H1 (cell line): ENCODE results near the gene TNS1. TPM values are rescaled to one million over a fixed set of nuclear protein-coding genes. Genes with fewer than 3 reads are reported as not detected.

Source experiments
- CTCF ChIA-PET: fragments of 300-600 bp; sonication (Branson Sonifier 250); formaldehyde crosslinking; loops from one replicate; lab custom pipeline; 2021; ENCODE audit not compliant: partially characterized antibody; lab: Charles Lee
- POLR2A ChIA-PET: fragments of 300-600 bp; sonication (Branson Sonifier 250); formaldehyde crosslinking; loops from one replicate; lab custom pipeline; 2021; ENCODE audit warnings: inconsistent platforms; ENCODE audit not compliant: partially characterized antibody; lab: Charles Lee
- DNase-seq, 2 experiments: peaks; one replicate each; pipeline versions ENCODE4 v3.0.0 to v3.0.0-alpha.2; 2010 to 2022; ENCODE audit warnings: low spot score in 2 of 2, low read depth in 1 of 2, mixed read lengths in 1 of 2
- FAIRE-seq: peaks from 2 replicates; lab custom pipeline; 2011; peaks lifted over from hg19 to GRCh38; lab: Jason Lieb, UNC
- H2AFZ ChIP-seq: 2 replicates; pipeline ENCODE4 v1.8.1; 2012; ENCODE audit warnings: low read length, inconsistent platforms
- H2AK5ac ChIP-seq: 2 replicates; pipeline ENCODE4 v1.6.1; 2013; ENCODE audit warnings: low read depth, low read length
- H2BK120ac ChIP-seq: replicated peaks from 2 replicates; pipeline ENCODE3; 2013; ENCODE audit warnings: low read depth, low read length, inconsistent platforms
- H2BK12ac ChIP-seq: 2 replicates; pipeline ENCODE4 v1.6.1; 2013; ENCODE audit warnings: low read depth, low read length
- H2BK15ac ChIP-seq: 2 replicates; pipeline ENCODE4 v1.6.1; 2013; ENCODE audit warnings: low read length
- H2BK20ac ChIP-seq: 2 replicates; pipeline ENCODE4 v1.6.1; 2013; ENCODE audit warnings: low read length
- H2BK5ac ChIP-seq: 2 replicates; pipeline ENCODE4 v1.6.1; 2013; ENCODE audit warnings: low read depth, low read length
- H3K14ac ChIP-seq: 2 replicates; pipeline ENCODE4 v1.6.1; 2013; ENCODE audit warnings: inconsistent platforms; ENCODE audit not compliant: insufficient read length
- H3K18ac ChIP-seq: 2 replicates; pipeline ENCODE4 v1.6.1; 2013; ENCODE audit warnings: low read length; ENCODE audit errors: extremely low read depth
- H3K23ac ChIP-seq: 2 replicates; pipeline ENCODE4 v1.6.1; 2013; ENCODE audit warnings: inconsistent platforms; ENCODE audit not compliant: insufficient read length
- H3K23me2 ChIP-seq: 2 replicates; pipeline ENCODE4 v1.6.1; 2013; ENCODE audit warnings: low read depth, low read length
- H3K27ac ChIP-seq: 2 replicates; pipeline ENCODE4 v1.6.1; 2011; ENCODE audit warnings: low read depth, low read length, inconsistent platforms
- H3K27me3 ChIP-seq, 4 experiments: replicated peaks in 1 of 4; 1 replicate in 1 of 4; 2 replicates in 3 of 4; pipeline versions ENCODE4 v1.6.1 to v1.8.1; 2011 to 2013; ENCODE audit warnings: low read length in 3 of 4, mild to moderate bottlenecking in 3 of 4, inconsistent platforms in 2 of 4, mixed read lengths in 2 of 4, moderate library complexity in 1 of 4; ENCODE audit not compliant: control insufficient read depth in 3 of 4, insufficient read depth in 3 of 4; ENCODE audit errors: extremely low read depth in 1 of 4
- H3K36me3 ChIP-seq, 4 experiments: 2 replicates each; pipeline versions ENCODE4 v1.6.1 to v1.8.1; 2011 to 2013; ENCODE audit warnings: mild to moderate bottlenecking in 4 of 4, low read length in 3 of 4, moderate library complexity in 2 of 4, control low read depth in 1 of 4, inconsistent platforms in 1 of 4; ENCODE audit not compliant: insufficient read depth in 4 of 4, control insufficient read depth in 2 of 4
- H3K4ac ChIP-seq: replicated peaks from 2 replicates; pipeline ENCODE3; 2013; ENCODE audit warnings: low read length, low read depth, mixed read lengths, inconsistent platforms; ENCODE audit not compliant: insufficient read length
- H3K4me1 ChIP-seq, 4 experiments: replicated peaks in 1 of 4; 1 replicate in 1 of 4; 2 replicates in 3 of 4; pipeline versions ENCODE4 v1.6.1 to v1.8.1; 2011 to 2013; ENCODE audit warnings: low read length in 3 of 4, inconsistent platforms in 2 of 4, mixed read lengths in 1 of 4; ENCODE audit not compliant: insufficient read depth in 4 of 4, control insufficient read depth in 3 of 4
- H3K4me2 ChIP-seq, 2 experiments: 2 replicates each; pipeline versions ENCODE4 v1.6.1 to v1.8.1; 2011 to 2013; ENCODE audit warnings: low read depth in 2 of 2, low read length in 2 of 2, control low read depth in 1 of 2, inconsistent platforms in 1 of 2, mild to moderate bottlenecking in 1 of 2; ENCODE audit not compliant: insufficient read depth in 1 of 2
- H3K4me3 ChIP-seq, 4 experiments: fragments of 200-600, 300-600 bp in 1 of 4; sonication (generic), shearing (Covaris generic), sonication (Bioruptor Twin) in 1 of 4; 2 replicates each; pipeline versions ENCODE4 v1.5.1 to v1.8.1; 2011 to 2016; ENCODE audit warnings: low read length in 4 of 4, low read depth in 3 of 4, control low read depth in 2 of 4, inconsistent platforms in 2 of 4, mild to moderate bottlenecking in 2 of 4, mixed read lengths in 1 of 4, moderate library complexity in 1 of 4; ENCODE audit not compliant: insufficient read depth in 2 of 4; ENCODE audit errors: extremely low read depth in 1 of 4
- H3K56ac ChIP-seq: replicated peaks from 2 replicates; pipeline ENCODE3; 2013; ENCODE audit warnings: low read depth, mild to moderate bottlenecking, mixed read lengths, low read length, inconsistent platforms; ENCODE audit not compliant: insufficient read length
- H3K79me1 ChIP-seq: 2 replicates; pipeline ENCODE4 v1.6.1; 2013; ENCODE audit warnings: low read depth, low read length, control low read depth
- H3K79me2 ChIP-seq, 2 experiments: 2 replicates each; pipeline versions ENCODE4 v1.6.1 to v1.8.1; 2012 to 2013; ENCODE audit warnings: low read length in 2 of 2, mild to moderate bottlenecking in 2 of 2, inconsistent platforms in 1 of 2; ENCODE audit not compliant: insufficient read depth in 2 of 2, control insufficient read depth in 1 of 2
- H3K9ac ChIP-seq, 4 experiments: replicated peaks in 1 of 4; 1 replicate in 1 of 4; 2 replicates in 3 of 4; pipeline versions ENCODE4 v1.6.1 to v1.8.1; 2011 to 2013; ENCODE audit warnings: low read depth in 3 of 4, low read length in 3 of 4, control low read depth in 2 of 4, mild to moderate bottlenecking in 2 of 4, moderate library complexity in 2 of 4, inconsistent platforms in 1 of 4; ENCODE audit errors: extremely low read depth in 1 of 4
- H3K9me3 ChIP-seq, 2 experiments: 2 replicates each; pipeline versions ENCODE4 v1.6.1 to v1.8.1; 2012 to 2013; ENCODE audit warnings: mild to moderate bottlenecking in 2 of 2, moderate library complexity in 2 of 2, control low read depth in 1 of 2, inconsistent platforms in 1 of 2, low read depth in 1 of 2, low read length in 1 of 2, mixed read lengths in 1 of 2; ENCODE audit not compliant: insufficient read depth in 2 of 2
- H4K20me1 ChIP-seq, 2 experiments: replicated peaks in 1 of 2; 2 replicates each; pipeline versions ENCODE3 to v1.8.1; 2011 to 2013; ENCODE audit warnings: inconsistent platforms in 2 of 2, low read length in 2 of 2, mild to moderate bottlenecking in 1 of 2; ENCODE audit not compliant: insufficient read depth in 2 of 2, control insufficient read depth in 1 of 2
- H4K5ac ChIP-seq: 2 replicates; pipeline ENCODE4 v1.6.1; 2013; ENCODE audit warnings: low read length, low read depth, mixed read lengths, inconsistent platforms; ENCODE audit not compliant: insufficient read length
- H4K8ac ChIP-seq: 2 replicates; pipeline ENCODE4 v1.8.0; 2013; ENCODE audit warnings: mild to moderate bottlenecking, moderate library complexity, low read length, inconsistent platforms; ENCODE audit not compliant: insufficient read depth; ENCODE audit errors: extremely low read depth
- H4K91ac ChIP-seq: replicated peaks from 2 replicates; pipeline ENCODE3; 2013; ENCODE audit warnings: low read length, mixed read lengths, inconsistent platforms; ENCODE audit not compliant: insufficient read length
- BRCA1 ChIP-seq: IDR thresholded peaks from 2 replicates; pipeline ENCODE4 v1.6.1; 2012; ENCODE audit warnings: low read depth, low read length, improper control_type of control experiment
- CBX5 ChIP-seq: fragments of 300-800, 300-1000 bp; sonication (generic); IDR thresholded peaks from 2 replicates; pipeline ENCODE4 v1.7.1; 2016; ENCODE audit warnings: antibody characterized with exemption, low read length, low read depth
- CBX8 ChIP-seq: fragments of 300-800, 300-1000 bp; sonication (generic); IDR thresholded peaks from 2 replicates; pipeline ENCODE4 v1.7.1; 2016; ENCODE audit warnings: low read depth, low read length, borderline replicate concordance
- CHD1 ChIP-seq: IDR thresholded peaks from 2 replicates; pipeline ENCODE4 v1.6.1; 2012; ENCODE audit warnings: low read depth, low read length, improper control_type of control experiment
- CTBP2 ChIP-seq: IDR thresholded peaks from 2 replicates; pipeline ENCODE4 v1.7.0; 2011; ENCODE audit warnings: borderline replicate concordance, mild to moderate bottlenecking, moderate library complexity, mixed read lengths, low read length; ENCODE audit not compliant: insufficient read depth, insufficient read length
- EP300 ChIP-seq, 2 experiments: IDR thresholded peaks; 1 replicate in 1 of 2; 2 replicates in 1 of 2; pipeline ENCODE4 v1.6.1; 2011 to 2012; ENCODE audit warnings: low read depth in 2 of 2, low read length in 2 of 2, mild to moderate bottlenecking in 2 of 2, borderline replicate concordance in 1 of 2, inconsistent platforms in 1 of 2, moderate library complexity in 1 of 2
- GTF2F1 ChIP-seq: IDR thresholded peaks from 2 replicates; pipeline ENCODE4 v1.6.1; 2012; ENCODE audit warnings: low read depth, low read length, improper control_type of control experiment, borderline replicate concordance
- JUN ChIP-seq: IDR thresholded peaks from 2 replicates; pipeline ENCODE4 v1.6.1; 2011; ENCODE audit warnings: low read depth, mild to moderate bottlenecking, improper control_type of control experiment, low read length
- KDM4A ChIP-seq: IDR thresholded peaks from one replicate; pipeline ENCODE4 v1.7.1; 2012; ENCODE audit warnings: low read depth, mild to moderate bottlenecking, moderate library complexity, low read length, inconsistent platforms; ENCODE audit not compliant: severe bottlenecking
- MAFK ChIP-seq: IDR thresholded peaks from 2 replicates; pipeline ENCODE4 v1.6.1; 2012; ENCODE audit warnings: low read depth, mild to moderate bottlenecking, improper control_type of control experiment, low read length
- NRF1 ChIP-seq: IDR thresholded peaks from 2 replicates; pipeline ENCODE4 v1.6.1; 2011; ENCODE audit warnings: mild to moderate bottlenecking, low read depth, low read length, improper control_type of control experiment
- SAP30 ChIP-seq: fragments of 300-600 bp; sonication (generic); IDR thresholded peaks from 2 replicates; pipeline ENCODE4 v1.7.1; 2012; ENCODE audit warnings: low read length, moderate library complexity, mild to moderate bottlenecking, inconsistent platforms; ENCODE audit not compliant: insufficient read depth, insufficient replicate concordance
- SP4 ChIP-seq: IDR thresholded peaks from 2 replicates; pipeline ENCODE4 v1.6.1; 2012; ENCODE audit warnings: low read length, inconsistent platforms
- TAF1 ChIP-seq: IDR thresholded peaks from 2 replicates; pipeline ENCODE4 v1.6.1; 2011; ENCODE audit warnings: mild to moderate bottlenecking, low read depth, low read length
- YY1 ChIP-seq: IDR thresholded peaks from 2 replicates; pipeline ENCODE4 v1.6.1; 2011; ENCODE audit warnings: low read depth, mild to moderate bottlenecking, low read length
- WGBS, 2 experiments: shearing (Covaris generic) in 1 of 2; methylation state at CpG; one replicate each; pipeline versions ENCODE4 v1.1.6 to v1.1.7; 2013 to 2015; ENCODE audit warnings: low lambda C conversion rate in 2 of 2, mixed read lengths in 2 of 2, inconsistent platforms in 1 of 2, low coverage in 1 of 2, missing lambda C conversion rate in 1 of 2; ENCODE audit not compliant: insufficient replicate concordance in 2 of 2, insufficient coverage in 1 of 2, insufficient read length in 1 of 2; ENCODE audit errors: extremely low coverage in 1 of 2, missing lambda C conversion rate in 1 of 2; 5-methylcytosine and 5-hydroxymethylcytosine counted together
- polyA plus RNA-seq, 7 experiments: library from polyadenylated mRNA; depleted of rRNA in 3 of 7; stranded (reverse) in 5 of 7; unstranded in 2 of 7; fragments of >200 nt in 5 of 7; fragments of 200-250 nt in 2 of 7; gene quantifications; 1 replicate in 5 of 7; 2 replicates in 1 of 7; 4 replicates in 1 of 7; pipeline versions ENCODE4 v1.2.1 to v1.2.3, GENCODE V29; 2011 to 2013; ENCODE audit warnings: missing spikeins in 2 of 7, mixed read lengths in 2 of 7
- total RNA-seq: library from RNA; stranded (reverse); fragmentation: NEBNext Ultra II Directional; extraction: Animal tissue kit (Norgen Biotek cat#: 25700); gene quantifications from 2 replicates; pipeline ENCODE4 v1.2.1, GENCODE V29; 2021

The TNS1 gene
- total and polyA plus RNA-seq, 2 of the 8 experiments (the other 6 are each of a cell fraction or from before 2014, with no cell fraction given): 1.5 to 5.1 TPM

DNA sequence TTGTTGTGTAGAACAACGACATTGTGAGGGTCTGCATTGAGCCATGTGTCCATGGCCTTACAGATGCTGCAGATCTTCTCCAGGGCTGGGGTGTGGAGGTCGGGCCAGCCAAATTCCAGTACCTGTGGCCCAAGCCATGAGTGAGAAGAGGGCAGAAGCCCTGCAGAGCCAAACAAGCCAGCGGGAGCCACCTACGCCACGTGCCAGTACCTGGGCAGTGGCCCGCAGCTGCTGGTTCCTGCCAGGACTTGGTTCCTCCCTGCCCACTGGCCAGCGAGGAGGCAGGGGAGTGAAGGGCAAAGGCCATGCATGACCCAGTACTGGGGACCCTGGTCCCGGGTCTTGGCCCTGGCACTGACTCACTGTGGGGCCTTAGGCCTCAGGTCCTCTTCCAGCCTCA, 109.4 kb downstream of the TNS1 start:
- no peaks in the 10 kb centered on the region for H3K9me3 ChIP-seq
- H2AK5ac ChIP-seq: no peak overlapping the region
- H2BK120ac ChIP-seq: no peak overlapping the region
- H3K56ac ChIP-seq: no peak overlapping the region
- H2BK15ac ChIP-seq: no peak overlapping the region
- H4K8ac ChIP-seq: no peak overlapping the region
- H3K9ac ChIP-seq: no peak overlapping the region
- H3K23me2 ChIP-seq: no peaks in the 10 kb centered on the region
- no peak overlapping the region for H3K27ac ChIP-seq
- no peak overlapping the region for H2BK20ac ChIP-seq
- no peak overlapping the region for H2AFZ ChIP-seq
- no peak overlapping the region for H3K23ac ChIP-seq
- H3K18ac ChIP-seq: no peak overlapping the region
- DNase-seq: no peak
- H4K5ac ChIP-seq: no peak overlapping the region
- no peaks in the 10 kb centered on the region for H3K4me1 ChIP-seq
- no peaks in the 10 kb centered on the region for H3K79me2 ChIP-seq
- no peak overlapping the region for H2BK12ac ChIP-seq
- POLR2A ChIA-PET: no interaction called here
- no peaks in the 10 kb centered on the region; a peak in 1 of 7 replicates for H3K27me3 ChIP-seq
- no peak overlapping the region for H3K14ac ChIP-seq
- H3K36me3 ChIP-seq: no peaks in the 10 kb centered on the region
- CTCF ChIA-PET: interaction anchor here (0.7 to 14.9 kb wide), 12 partner anchors 12 to 170 kb away, joined by 3 to 207 read pairs (median 4); no protein-coding TSS in a partner anchor
- H3K4me3 ChIP-seq: no peak overlapping the region
- no peaks in the 10 kb centered on the region for H3K79me1 ChIP-seq
- H3K4ac ChIP-seq: no peak overlapping the region
- FAIRE-seq: no peak
- H4K91ac ChIP-seq: no peak overlapping the region
- no peaks in the 10 kb centered on the region for H4K20me1 ChIP-seq
- H2BK5ac ChIP-seq: no peak overlapping the region
- H3K4me2 ChIP-seq: no peak overlapping the region
- 81% methylated on average over 8 of the region's 8 CpGs; no CpG with 5 or more reads in 1 of the 2 experiments for WGBS, 2 experiments
- TF ChIP-seq JUN: no peak
- no peak for TF ChIP-seq EP300 (IDR thresholded peaks at IDR 0.05; ENCODE audit: borderline replicate concordance in 1 of 2, low read depth in 2 of 2, low read length in 2 of 2)
- no peak for TF ChIP-seq CHD1
- no peak for TF ChIP-seq NRF1
- no peak for TF ChIP-seq CBX5
- no peak for TF ChIP-seq SAP30
- no peak for TF ChIP-seq GTF2F1
- TF ChIP-seq YY1: no peak
- TF ChIP-seq BRCA1: no peak
- TF ChIP-seq KDM4A: no peak
- TF ChIP-seq CBX8: no peak
- no peak for TF ChIP-seq CTBP2
- TF ChIP-seq SP4: no peak
- TF ChIP-seq MAFK: no peak
- TF ChIP-seq TAF1: no peak
